GM18505 (cell line): ENCODE measurements around the gene RALGPS1.

Experiments used
- ATAC-seq: cut with Tn5 transposase; IDR thresholded peaks from one replicate; pipeline ENCODE4 v1.9.1; 2021; ENCODE audit not compliant: unreplicated experiment
- POLR2A ChIP-seq: IDR thresholded peaks from 4 replicates; pipeline ENCODE4 v1.6.1; 2011; ENCODE audit warnings: borderline replicate concordance; ENCODE audit not compliant: insufficient read depth, insufficient read length; ENCODE audit errors: extremely low read depth

RALGPS1 gene

GRCh38 chr9:126919193-126919592 is 4.6 kb downstream of the RALGPS1 start:
- no peak for TF ChIP-seq POLR2A
- ATAC-seq, result no peak

- ATAC-seq, result no peak
- no peak for TF ChIP-seq POLR2A
These were observed 11.3 kb downstream of the RALGPS1 start for GRCh38 chr9:126925876-126926275.

- ATAC-seq, result no peak
- TF ChIP-seq POLR2A, result no peak
These were observed 11.8 kb downstream of the RALGPS1 start for GRCh38 chr9:126926364-126926763.

GRCh38 chr9:126927419-126927818 is 12.8 kb downstream of the RALGPS1 start:
- ATAC-seq, result no peak

GRCh38 chr9:126932871-126933321 is 18.3 kb downstream of the RALGPS1 start:
- no peak for ATAC-seq
- no peak for TF ChIP-seq POLR2A

More at GRCh38 chr9:126927419-126927818, 12.8 kb downstream of the RALGPS1 start:
- no peak for TF ChIP-seq POLR2A

- TF ChIP-seq POLR2A, result no peak
- no peak for ATAC-seq
These were observed 18.9 kb downstream of the RALGPS1 start for GRCh38 chr9:126933334-126933980.

- TF ChIP-seq POLR2A, result no peak
- no peak for ATAC-seq
These were observed 19.9 kb downstream of the RALGPS1 start for GRCh38 chr9:126934441-126934840.

GRCh38 chr9:126935630-126936029 is 21.0 kb downstream of the RALGPS1 start:
- no peak for TF ChIP-seq POLR2A

GRCh38 chr9:126937444-126937843 is 22.9 kb downstream of the RALGPS1 start:
- no peak for ATAC-seq
- TF ChIP-seq POLR2A, result no peak

More at GRCh38 chr9:126935630-126936029, 21.0 kb downstream of the RALGPS1 start:
- no peak for ATAC-seq

GRCh38 chr9:126938327-126938726 is 23.7 kb downstream of the RALGPS1 start:
- no peak for ATAC-seq
- no peak for TF ChIP-seq POLR2A

- no peak for TF ChIP-seq POLR2A
- ATAC-seq, result no peak
These were observed 25.2 kb downstream of the RALGPS1 start for GRCh38 chr9:126939821-126940221.

GRCh38 chr9:126942399-126942798 is 27.8 kb downstream of the RALGPS1 start:
- no peak for ATAC-seq

GRCh38 chr9:126945682-126946081 is 31.1 kb downstream of the RALGPS1 start:
- ATAC-seq, result no peak
- no peak for TF ChIP-seq POLR2A

More at GRCh38 chr9:126942399-126942798, 27.8 kb downstream of the RALGPS1 start:
- TF ChIP-seq POLR2A, result no peak

- TF ChIP-seq POLR2A, result no peak
- ATAC-seq, result no peak
These were observed 32.9 kb downstream of the RALGPS1 start for GRCh38 chr9:126947529-126947928.
